GM12878 (cell line): Measurements from ENCODE around the gene PLD4.

Experiments used
- MYC ChIP-seq: IDR thresholded peaks from 2 replicates; pipeline ENCODE4 v1.6.1; 2011; ENCODE audit warnings: mild to moderate bottlenecking, low read length, moderate library complexity, inconsistent platforms; ENCODE audit not compliant: insufficient read depth, insufficient replicate concordance, insufficient read length, severe bottlenecking
- POLR2A ChIP-seq: IDR thresholded peaks from 2 replicates; pipeline ENCODE4 v1.6.1; 2011; ENCODE audit warnings: low read depth, mild to moderate bottlenecking, low read length
- SREBF2 ChIP-seq: IDR thresholded peaks from 2 replicates; pipeline ENCODE4 v1.6.1; 2012; ENCODE audit warnings: mild to moderate bottlenecking, low read length
- SRF ChIP-seq, 2 experiments: IDR thresholded peaks; 2 replicates each; pipeline ENCODE4 v1.6.1; 2011; ENCODE audit warnings: low read depth in 2 of 2, low read length in 2 of 2, mild to moderate bottlenecking in 1 of 2, moderate library complexity in 1 of 2
- TAF1 ChIP-seq: IDR thresholded peaks from 2 replicates; pipeline ENCODE4 v1.6.1; 2011; ENCODE audit warnings: mild to moderate bottlenecking, low read depth, low read length, borderline replicate concordance
- TF ChIP-seq, protein P1 (sequence below): fragments of 450-650 bp; IDR thresholded peaks from 2 replicates; pipeline ENCODE4 v1.6.1; 2016; ENCODE audit warnings: mild to moderate bottlenecking

- TF ChIP-seq TAF1 (no peak), MYC (no peak), SRF (IDR thresholded peaks at IDR 0.05; ENCODE audit: low read depth in 2 of 2, low read length in 2 of 2) (no peak), SREBF2 (no peak), POLR2A (no peak)
- TF ChIP-seq, protein P1, sequence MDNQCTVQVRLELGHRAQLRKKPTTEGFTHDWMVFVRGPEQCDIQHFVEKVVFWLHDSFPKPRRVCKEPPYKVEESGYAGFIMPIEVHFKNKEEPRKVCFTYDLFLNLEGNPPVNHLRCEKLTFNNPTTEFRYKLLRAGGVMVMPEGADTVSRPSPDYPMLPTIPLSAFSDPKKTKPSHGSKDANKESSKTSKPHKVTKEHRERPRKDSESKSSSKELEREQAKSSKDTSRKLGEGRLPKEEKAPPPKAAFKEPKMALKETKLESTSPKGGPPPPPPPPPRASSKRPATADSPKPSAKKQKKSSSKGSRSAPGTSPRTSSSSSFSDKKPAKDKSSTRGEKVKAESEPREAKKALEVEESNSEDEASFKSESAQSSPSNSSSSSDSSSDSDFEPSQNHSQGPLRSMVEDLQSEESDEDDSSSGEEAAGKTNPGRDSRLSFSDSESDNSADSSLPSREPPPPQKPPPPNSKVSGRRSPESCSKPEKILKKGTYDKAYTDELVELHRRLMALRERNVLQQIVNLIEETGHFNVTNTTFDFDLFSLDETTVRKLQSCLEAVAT, result no peak
These were observed 44.1 kb downstream of the PLD4 start for GRCh38 chr14:104968541-104969401.
